Retinal pigment epithelial cell (primary cell): ENCODE data around the gene RTL10.

ENCODE experiments used
- DNase-seq: peaks from one replicate; pipeline ENCODE4 v3.0.0-alpha.2; 2010; ENCODE audit warnings: low read depth
- H3K4me3 ChIP-seq: 2 replicates; pipeline ENCODE4 v1.5.1; 2011; ENCODE audit warnings: mild to moderate bottlenecking, low read length, control low read depth, moderate library complexity
- TF ChIP-seq, protein P1 (sequence below): conservative IDR thresholded peaks from 2 replicates; pipeline ENCODE4 v1.5.1; 2011; ENCODE audit warnings: low read depth, low read length, control low read depth, inconsistent platforms

Gene RTL10

DNA sequence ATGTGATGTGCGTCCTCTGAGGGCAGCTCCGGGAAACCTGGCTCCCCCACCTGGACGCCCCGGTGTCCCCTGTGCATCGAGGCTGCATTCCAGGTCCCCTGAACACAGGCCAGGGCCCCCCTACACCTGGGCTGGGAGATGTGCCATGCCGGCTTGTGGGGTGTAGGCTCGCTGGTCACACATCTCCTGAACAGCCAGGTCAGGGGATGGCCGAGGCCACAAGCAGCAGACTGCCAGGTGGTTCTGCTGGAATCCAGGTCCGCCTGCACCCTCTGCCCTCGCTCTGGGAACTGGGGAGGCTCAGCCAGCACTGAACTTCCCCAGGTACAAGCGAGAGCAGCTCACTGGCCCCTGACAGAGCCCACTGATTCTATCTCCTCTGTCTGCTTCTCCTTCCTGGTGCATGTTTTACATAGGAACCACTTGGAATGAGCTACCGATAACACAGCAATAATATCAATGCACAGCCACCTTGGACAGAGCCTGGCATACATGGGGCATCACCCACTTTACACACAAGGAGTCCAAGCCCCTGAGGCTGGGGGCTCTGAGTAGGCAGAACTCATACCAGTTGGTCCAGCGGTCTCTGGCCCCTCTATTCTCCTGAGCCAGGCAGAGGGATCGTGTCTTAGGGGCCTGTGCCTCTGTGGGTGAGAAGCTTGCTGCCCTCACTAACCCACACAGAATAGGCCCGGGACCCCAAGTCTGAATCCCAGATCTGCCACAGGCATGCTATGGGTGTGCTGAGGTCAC, 47.3 kb downstream of the RTL10 start:
- DNase-seq: no peak
- TF ChIP-seq, protein P1, sequence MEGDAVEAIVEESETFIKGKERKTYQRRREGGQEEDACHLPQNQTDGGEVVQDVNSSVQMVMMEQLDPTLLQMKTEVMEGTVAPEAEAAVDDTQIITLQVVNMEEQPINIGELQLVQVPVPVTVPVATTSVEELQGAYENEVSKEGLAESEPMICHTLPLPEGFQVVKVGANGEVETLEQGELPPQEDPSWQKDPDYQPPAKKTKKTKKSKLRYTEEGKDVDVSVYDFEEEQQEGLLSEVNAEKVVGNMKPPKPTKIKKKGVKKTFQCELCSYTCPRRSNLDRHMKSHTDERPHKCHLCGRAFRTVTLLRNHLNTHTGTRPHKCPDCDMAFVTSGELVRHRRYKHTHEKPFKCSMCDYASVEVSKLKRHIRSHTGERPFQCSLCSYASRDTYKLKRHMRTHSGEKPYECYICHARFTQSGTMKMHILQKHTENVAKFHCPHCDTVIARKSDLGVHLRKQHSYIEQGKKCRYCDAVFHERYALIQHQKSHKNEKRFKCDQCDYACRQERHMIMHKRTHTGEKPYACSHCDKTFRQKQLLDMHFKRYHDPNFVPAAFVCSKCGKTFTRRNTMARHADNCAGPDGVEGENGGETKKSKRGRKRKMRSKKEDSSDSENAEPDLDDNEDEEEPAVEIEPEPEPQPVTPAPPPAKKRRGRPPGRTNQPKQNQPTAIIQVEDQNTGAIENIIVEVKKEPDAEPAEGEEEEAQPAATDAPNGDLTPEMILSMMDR: no peak
- no peak overlapping the region for H3K4me3 ChIP-seq

DNA sequence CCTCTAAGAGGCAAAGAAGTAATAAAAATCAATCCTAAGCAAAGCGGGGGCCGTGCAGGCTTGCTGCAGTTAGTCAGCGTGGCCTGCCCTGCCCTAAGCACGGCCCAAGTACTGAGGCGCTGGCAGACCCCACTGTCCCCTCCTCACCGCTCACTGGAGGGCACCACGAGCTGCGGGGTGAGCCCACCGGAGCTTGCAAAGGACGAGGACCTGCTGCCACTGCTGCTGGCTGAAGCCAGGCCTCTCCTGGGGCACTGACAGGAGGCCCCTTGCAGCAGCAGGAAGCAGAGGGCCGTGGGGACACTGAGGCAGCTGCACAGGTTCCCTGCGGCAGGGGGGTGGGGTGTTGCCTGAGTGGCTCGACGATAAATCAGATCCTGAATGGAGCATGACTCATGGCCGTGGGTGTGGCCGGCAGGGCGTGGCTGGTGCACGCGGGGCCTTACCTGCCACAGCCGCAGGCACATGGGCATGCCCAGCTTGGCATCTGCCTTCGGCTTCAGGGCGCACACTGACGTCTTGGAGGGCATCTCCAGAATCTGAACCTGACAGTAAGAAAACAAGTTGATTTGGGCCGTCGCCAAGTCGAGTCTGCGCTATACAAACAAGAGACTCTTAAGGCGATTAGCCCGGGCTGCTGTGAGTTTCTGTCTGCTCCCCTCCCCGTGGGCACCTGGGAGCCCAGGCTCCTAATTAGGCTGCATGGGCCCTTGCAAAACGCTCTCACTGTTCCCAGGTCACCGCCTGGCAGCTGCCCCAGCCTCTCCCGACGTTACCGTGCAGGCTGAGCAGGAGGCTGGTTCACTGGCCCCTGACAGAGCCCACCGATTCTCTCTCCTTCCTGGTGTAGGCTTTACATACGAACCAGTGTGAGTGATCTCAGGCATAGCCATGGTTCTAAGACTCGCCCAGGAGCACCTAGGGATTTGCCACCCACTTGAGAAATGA, 48.2 kb downstream of the RTL10 start:
- DNase-seq: peak; percentile 20
- no peak overlapping the region for H3K4me3 ChIP-seq
- TF ChIP-seq, protein P1: no peak

DNA sequence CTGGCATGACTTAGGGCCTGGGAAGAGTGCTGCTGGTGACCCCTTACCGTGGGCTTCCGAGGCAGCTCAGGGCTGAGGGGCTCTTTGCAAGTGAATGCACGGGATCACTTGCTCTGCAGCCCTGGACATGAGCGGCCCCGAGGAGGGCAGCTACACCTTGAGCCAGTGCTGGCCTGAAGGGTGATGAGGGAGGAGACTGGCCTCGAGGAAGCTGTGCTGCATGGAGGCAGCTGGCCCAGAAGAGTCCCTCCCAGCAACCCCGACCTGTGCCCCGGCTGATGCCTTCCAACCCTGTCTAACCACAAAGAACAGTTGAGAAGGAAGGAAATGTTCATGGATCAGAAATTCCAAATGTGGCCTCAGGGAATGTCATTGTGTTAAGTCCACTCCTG, 48.9 kb downstream of the RTL10 start:
- H3K4me3 ChIP-seq: no peak overlapping the region
- TF ChIP-seq, protein P1: no peak
- no peak for DNase-seq
